Measurements from ENCODE around the gene UGT1A5. TPM values are rescaled to one million over a fixed set of nuclear protein-coding genes. Genes with fewer than 3 reads are reported as not detected.

Gene UGT1A5
- total and polyA plus RNA-seq, 2 of the 4 experiments (the other 2 are of a cell fraction) = not detected

DNA sequence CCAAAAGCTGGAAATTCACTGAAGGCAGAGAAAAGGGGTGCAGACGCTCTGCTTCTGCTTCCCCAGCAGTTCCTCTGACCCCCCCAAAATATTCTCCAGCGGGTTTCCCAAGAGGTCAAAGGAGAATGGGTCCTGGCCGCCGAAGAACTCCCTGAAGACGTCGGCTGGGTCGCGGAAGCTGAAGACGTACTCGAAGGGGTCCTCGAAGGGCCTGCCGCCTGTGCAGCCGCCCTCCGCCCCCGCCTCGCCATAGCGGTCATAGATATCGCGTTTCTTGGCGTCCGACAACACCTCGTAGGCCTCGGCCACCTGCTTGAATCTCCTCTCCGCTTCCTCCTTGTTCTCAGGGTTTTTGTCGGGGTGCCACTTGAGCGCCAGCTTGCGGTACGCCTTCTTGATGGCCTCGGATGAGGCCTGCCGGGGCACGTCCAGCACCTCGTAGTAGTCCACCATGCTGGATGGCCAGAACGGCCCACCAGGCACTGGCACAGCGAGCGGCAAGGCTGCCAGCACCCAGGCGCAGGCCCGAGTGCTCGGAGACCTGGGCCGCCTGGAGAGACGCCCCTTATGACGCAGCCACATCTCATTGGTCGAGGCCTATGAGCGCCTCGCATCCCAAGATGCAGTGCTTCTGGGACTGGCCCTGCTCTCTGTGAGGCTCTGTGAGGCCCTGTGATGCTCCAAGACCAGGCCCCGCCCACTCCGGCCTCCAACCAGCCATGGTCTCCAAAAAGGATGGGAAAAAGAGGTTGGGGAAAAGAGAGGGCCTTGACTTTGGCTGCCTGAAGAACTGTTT, 31.0 kb downstream of the UGT1A5 start:
- Histone ChIP-seq H3K79me1 (ENCODE audit: low read depth in 1 of 2, low read length in 2 of 2) (no peaks in the 10 kb centered on the region), H3K36me3 (ENCODE audit: control insufficient read depth, insufficient read depth, low read length) (no peaks in the 10 kb centered on the region), H2AK5ac (ENCODE audit: low read depth, low read length) (no peak overlapping the region), H3K4me3 (ENCODE audit: insufficient read depth, low read depth, low read length) (no peak overlapping the region), H3K56ac (ENCODE audit: extremely low read depth, insufficient read depth, low read length) (no peak overlapping the region), H2BK20ac (ENCODE audit: low read depth, low read length) (no peak overlapping the region), H3K4me2 (ENCODE audit: low read depth, low read length) (no peak overlapping the region), H3K9me1 (ENCODE audit: insufficient read depth, low read length) (no peaks in the 10 kb centered on the region), H2BK120ac (ENCODE audit: low read depth, low read length) (no peak overlapping the region), H3K18ac (ENCODE audit: low read depth, low read length) (no peak overlapping the region), H2BK5ac (ENCODE audit: low read depth, low read length, poor library complexity, severe bottlenecking) (no peak overlapping the region), H3K27ac (ENCODE audit: insufficient read depth, low read length) (no peak overlapping the region), H3K4me1 (ENCODE audit: control insufficient read depth, insufficient read depth, low read length) (no peaks in the 10 kb centered on the region), H2AK9ac (replicated peaks; ENCODE audit: low read depth, low read length, poor library complexity) (no peak overlapping the region), H3K9ac (ENCODE audit: low read depth, low read length) (no peak overlapping the region), H2AFZ (replicated peaks; ENCODE audit: low read length, poor library complexity) (no peak overlapping the region), H3K14ac (replicated peaks; ENCODE audit: low read depth, low read length) (no peak overlapping the region), H3K23ac (ENCODE audit: low read depth, low read length) (no peak overlapping the region), H4K5ac (ENCODE audit: low read depth, low read length) (no peak overlapping the region), H3K9me3 (ENCODE audit: control insufficient read depth, insufficient read depth, low read length) (no peaks in the 10 kb centered on the region), H3K4ac (ENCODE audit: low read depth, low read length) (no peak overlapping the region), H3K27me3 (ENCODE audit: control insufficient read depth, insufficient read depth, low read length) (no peaks in the 10 kb centered on the region; the same call in 1 of the 2 replicates), H4K20me1 (ENCODE audit: insufficient read depth, low read length) (no peaks in the 10 kb centered on the region), H2BK15ac (ENCODE audit: low read depth, low read length) (no peak overlapping the region), H4K91ac (ENCODE audit: insufficient read depth, low read depth, low read length) (no peak overlapping the region), H4K8ac (ENCODE audit: low read depth in 2 of 2, low read length in 2 of 2) (no peak overlapping the region)
- dilution Hi-C loops (cut with HindIII; ENCODE audit: low sequenced_read_pairs, unreplicated experiment) = no loop called here
- intact Hi-C loops (cut with micrococcal nuclease) = no loop called here
- no peak for ATAC-seq (ENCODE audit: low read depth)
- CTCF ChIA-PET = no interaction called here
- POLR2A ChIA-PET (ENCODE audit: unreplicated experiment) = no interaction called here
- in situ Hi-C loops (cut with MboI; ENCODE audit: low sequenced_read_pairs) = no loop called here
- DNase-seq = no peak
- 85% methylated on average over 16 of the region's 46 CpGs; no CpG with 5 or more reads in 1 of the 2 experiments for WGBS, 2 experiments (ENCODE audit: extremely low coverage in 2 of 2, insufficient read length in 1 of 2)
- TF ChIP-seq POLR2A (IDR thresholded peaks at IDR 0.05; ENCODE audit: low read depth, low read length) = no peak
- TF ChIP-seq CEBPB (IDR thresholded peaks at IDR 0.05; ENCODE audit: low read depth, low read length) = no peak
- no peak for TF ChIP-seq SMC3 (IDR thresholded peaks at IDR 0.05; ENCODE audit: low read depth, low read length)
- TF ChIP-seq, protein P1, sequence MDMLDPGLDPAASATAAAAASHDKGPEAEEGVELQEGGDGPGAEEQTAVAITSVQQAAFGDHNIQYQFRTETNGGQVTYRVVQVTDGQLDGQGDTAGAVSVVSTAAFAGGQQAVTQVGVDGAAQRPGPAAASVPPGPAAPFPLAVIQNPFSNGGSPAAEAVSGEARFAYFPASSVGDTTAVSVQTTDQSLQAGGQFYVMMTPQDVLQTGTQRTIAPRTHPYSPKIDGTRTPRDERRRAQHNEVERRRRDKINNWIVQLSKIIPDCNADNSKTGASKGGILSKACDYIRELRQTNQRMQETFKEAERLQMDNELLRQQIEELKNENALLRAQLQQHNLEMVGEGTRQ (IDR thresholded peaks at IDR 0.05; ENCODE audit: low read depth, low read length) = no peak
- TF ChIP-seq BHLHE40 (IDR thresholded peaks at IDR 0.05; ENCODE audit: low read depth, low read length) = no peak
- no peak for TF ChIP-seq CHD1 (IDR thresholded peaks at IDR 0.05; ENCODE audit: low read depth, low read length)
- no peak for TF ChIP-seq NFE2L2 (IDR thresholded peaks at IDR 0.05; ENCODE audit: low read depth, low read length)
- no peak for TF ChIP-seq FOS (IDR thresholded peaks at IDR 0.05; ENCODE audit: low read depth, low read length)
- TF ChIP-seq MXI1 (IDR thresholded peaks at IDR 0.05; ENCODE audit: borderline replicate concordance, low read depth, low read length) = no peak
- TF ChIP-seq RCOR1 (IDR thresholded peaks at IDR 0.05; ENCODE audit: insufficient replicate concordance, low read length) = no peak
- TF ChIP-seq MAZ (IDR thresholded peaks at IDR 0.05; ENCODE audit: borderline replicate concordance, low read depth, low read length) = no peak
- TF ChIP-seq, protein P2, sequence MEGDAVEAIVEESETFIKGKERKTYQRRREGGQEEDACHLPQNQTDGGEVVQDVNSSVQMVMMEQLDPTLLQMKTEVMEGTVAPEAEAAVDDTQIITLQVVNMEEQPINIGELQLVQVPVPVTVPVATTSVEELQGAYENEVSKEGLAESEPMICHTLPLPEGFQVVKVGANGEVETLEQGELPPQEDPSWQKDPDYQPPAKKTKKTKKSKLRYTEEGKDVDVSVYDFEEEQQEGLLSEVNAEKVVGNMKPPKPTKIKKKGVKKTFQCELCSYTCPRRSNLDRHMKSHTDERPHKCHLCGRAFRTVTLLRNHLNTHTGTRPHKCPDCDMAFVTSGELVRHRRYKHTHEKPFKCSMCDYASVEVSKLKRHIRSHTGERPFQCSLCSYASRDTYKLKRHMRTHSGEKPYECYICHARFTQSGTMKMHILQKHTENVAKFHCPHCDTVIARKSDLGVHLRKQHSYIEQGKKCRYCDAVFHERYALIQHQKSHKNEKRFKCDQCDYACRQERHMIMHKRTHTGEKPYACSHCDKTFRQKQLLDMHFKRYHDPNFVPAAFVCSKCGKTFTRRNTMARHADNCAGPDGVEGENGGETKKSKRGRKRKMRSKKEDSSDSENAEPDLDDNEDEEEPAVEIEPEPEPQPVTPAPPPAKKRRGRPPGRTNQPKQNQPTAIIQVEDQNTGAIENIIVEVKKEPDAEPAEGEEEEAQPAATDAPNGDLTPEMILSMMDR (conservative IDR thresholded peaks at IDR 0.05; ENCODE audit: low read depth, low read length) = no peak
- TF ChIP-seq RAD21 (IDR thresholded peaks at IDR 0.05; ENCODE audit: low read length) = no peak
- no TSS peak for BruUV-seq (replicated peaks)
